Fibroblast of pulmonary artery (primary cell): ENCODE results near the gene SMURF1.

Source experiments
- DNase-seq: peaks from one replicate; pipeline ENCODE4 v3.0.0-alpha.2; 2010; ENCODE audit warnings: low read depth
- H3K4me3 ChIP-seq: replicated peaks from 2 replicates; pipeline ENCODE4 v1.5.1; 2011; ENCODE audit warnings: low read depth, mild to moderate bottlenecking, control low read depth, low read length, moderate library complexity
- TF ChIP-seq, protein P1 (sequence below): IDR thresholded peaks from 2 replicates; pipeline ENCODE4 v1.5.1; 2011; ENCODE audit warnings: mild to moderate bottlenecking, control low read depth, low read length, inconsistent platforms; ENCODE audit errors: missing control alignments

Gene SMURF1

DNA sequence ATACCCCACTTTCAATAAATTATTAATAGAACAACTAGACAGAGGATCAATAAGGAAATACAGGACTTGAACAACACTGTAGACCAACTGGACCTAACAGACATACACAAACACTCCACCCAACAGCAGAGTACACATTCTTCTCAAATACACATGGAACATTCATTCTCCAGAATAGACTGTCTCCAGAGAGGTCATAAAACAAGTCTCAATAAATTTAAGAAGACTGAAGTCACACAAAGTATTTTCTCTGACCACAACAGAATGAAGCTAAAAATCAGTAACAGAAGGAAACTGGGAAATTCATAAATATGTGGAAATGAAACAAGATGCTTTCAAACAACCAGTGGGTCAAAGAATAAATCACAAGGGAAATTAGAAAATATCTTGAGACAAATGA, 119.8 kb downstream of the SMURF1 start:
- no peak for DNase-seq
- TF ChIP-seq, protein P1, sequence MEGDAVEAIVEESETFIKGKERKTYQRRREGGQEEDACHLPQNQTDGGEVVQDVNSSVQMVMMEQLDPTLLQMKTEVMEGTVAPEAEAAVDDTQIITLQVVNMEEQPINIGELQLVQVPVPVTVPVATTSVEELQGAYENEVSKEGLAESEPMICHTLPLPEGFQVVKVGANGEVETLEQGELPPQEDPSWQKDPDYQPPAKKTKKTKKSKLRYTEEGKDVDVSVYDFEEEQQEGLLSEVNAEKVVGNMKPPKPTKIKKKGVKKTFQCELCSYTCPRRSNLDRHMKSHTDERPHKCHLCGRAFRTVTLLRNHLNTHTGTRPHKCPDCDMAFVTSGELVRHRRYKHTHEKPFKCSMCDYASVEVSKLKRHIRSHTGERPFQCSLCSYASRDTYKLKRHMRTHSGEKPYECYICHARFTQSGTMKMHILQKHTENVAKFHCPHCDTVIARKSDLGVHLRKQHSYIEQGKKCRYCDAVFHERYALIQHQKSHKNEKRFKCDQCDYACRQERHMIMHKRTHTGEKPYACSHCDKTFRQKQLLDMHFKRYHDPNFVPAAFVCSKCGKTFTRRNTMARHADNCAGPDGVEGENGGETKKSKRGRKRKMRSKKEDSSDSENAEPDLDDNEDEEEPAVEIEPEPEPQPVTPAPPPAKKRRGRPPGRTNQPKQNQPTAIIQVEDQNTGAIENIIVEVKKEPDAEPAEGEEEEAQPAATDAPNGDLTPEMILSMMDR: no peak
- H3K4me3 ChIP-seq: no peak overlapping the region

DNA sequence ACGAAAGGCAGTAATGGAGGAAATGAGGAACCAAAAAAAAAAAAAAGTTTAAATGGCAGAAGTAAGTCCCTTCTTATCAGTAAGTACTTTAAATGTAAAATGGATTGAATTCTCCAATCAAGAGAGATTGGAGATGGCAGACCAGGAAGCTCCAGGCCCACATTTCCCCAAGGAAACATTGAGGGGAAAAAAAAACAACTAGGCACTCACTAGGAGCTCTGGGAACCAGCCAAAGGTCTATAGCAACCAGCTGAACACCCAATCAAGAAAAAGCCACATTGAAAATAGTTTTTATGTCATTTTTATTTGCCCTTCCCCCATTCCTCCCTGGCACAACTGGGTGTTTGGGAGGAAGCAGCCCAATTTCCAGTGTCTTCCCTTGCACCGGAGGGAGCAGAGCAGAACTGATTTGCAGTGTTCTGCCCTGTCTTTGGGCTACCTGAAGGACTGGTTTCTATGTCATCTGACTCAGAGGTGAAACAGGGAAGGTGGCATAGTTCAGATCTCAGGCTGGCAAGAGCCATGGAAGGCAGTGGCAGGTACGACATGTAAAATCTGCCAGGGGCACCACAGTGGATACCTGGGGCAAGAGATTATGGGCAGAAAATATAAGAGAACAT, 121.9 kb downstream of the SMURF1 start:
- no peak for DNase-seq
- no peak overlapping the region for H3K4me3 ChIP-seq
- TF ChIP-seq, protein P1: no peak

DNA sequence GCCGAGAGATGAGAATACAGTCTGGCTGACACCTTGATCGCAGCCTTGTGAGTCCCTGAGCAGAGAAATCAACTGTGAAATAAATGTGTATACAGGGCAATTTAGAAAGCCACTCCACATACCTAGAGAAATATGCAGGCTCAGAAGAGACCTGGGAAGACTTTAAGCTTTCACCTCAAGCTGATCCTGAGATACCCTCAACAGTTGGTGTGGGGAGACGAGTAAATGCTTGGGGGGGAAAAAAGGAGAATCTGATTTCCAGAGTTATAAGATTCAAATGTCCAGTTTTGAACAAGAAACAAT, 123.5 kb downstream of the SMURF1 start:
- TF ChIP-seq, protein P1: no peak
- no peak overlapping the region for H3K4me3 ChIP-seq
- no peak for DNase-seq

DNA sequence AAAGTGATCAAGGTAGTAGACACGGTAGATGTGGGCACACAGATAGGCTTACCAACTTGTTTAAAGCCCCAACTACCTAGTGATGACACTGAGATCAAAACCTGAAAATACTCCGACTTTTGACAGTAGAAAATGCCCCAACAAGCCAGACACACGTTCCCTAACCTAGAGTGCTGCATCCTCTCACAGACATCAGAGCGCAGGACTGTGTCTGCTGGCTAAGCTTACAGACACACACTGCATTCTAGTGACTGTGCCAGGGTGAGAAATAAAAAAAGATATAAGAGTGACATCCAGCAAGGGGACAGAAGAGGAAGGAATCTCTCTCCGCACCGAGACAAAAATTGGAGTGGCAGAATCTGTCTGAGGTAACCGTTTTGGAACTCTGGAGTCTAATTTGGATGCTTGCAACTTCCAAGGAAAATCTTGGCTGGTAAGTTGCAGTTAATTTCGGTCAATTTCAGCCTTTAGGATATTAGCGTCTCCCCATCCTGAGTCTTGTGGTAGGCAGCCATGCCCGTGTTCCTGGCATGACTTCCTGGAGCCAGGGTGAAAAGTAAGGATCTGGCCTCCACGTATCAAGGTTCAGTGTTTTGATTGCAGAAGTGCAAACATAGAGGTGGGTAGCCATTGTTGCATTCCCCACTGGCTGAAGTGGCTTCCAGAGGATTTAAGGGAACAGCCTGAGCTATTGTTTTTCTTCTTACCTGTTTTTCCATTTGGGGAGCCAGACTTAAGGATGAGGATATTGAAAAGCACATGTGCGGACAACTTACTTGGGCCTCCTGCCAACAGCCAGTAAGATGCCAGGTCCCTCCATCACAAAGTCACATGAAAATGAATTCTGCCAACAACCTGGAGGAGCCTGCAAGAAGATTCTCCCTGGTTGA, 124.1 kb downstream of the SMURF1 start:
- TF ChIP-seq, protein P1: no peak
- DNase-seq: no peak
- H3K4me3 ChIP-seq: no peak overlapping the region

DNA sequence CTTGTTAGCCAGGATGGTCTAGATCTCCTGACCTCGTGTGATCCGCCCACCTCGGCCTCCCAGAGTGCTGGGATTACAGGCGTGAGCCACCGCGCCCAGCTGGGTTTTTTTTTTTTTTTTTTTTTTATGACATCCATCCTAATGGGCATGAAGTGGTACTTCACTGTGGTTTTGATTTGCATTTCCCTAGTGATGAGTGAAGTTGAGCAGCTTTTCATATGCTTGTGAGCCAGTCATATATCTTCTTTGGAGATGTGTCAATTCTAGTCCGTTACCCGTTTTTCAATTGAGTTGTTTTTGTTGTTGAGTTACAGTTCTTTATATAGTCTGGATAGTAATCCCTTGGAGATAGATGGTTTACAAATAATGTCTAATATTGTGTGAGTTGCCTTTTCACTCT, 127.7 kb downstream of the SMURF1 start:
- TF ChIP-seq, protein P1: no peak
- no peak for DNase-seq
- no peak overlapping the region for H3K4me3 ChIP-seq

DNA sequence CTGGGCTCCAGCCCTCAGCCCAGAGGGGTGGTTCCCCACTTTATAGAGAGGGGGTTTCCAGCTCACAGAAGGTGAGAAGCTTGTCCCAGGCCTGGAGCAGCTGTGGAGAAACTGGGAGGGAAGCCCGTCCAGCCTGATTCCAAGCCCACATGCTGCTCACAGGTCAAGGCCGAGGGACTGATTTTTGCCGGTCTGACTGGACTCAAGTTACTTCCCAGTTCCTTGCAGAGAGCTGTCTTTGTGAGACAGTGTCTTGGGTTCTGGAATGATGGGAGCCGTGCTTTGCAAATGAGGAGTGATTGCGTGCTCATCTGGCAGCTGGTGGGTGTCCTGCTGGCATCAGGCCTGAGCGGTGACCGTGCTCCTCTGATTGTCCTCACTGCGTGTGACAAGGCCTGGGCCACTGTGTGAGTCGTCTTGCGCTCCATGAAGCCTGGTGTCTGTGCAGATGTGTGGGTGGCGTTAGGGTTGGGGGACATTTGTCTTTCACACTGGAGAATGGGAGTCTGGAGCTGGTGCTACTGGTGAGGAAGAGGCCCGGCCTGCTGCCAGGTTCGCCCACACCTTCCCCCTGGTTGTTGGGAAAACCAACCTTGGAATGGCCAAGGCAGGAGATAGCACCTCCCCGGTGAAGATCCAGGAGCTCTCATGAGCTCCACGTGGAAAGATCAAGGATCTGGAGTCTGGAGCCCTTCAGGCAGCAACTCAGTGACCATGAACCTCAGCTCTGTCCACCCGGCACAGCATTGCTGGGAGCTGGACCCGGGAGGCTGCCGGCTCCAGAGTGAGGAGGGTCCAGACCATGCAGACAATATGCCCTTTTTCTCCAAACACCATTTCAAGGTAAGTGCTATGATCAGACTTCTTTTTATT, 129.6 kb downstream of the SMURF1 start:
- DNase-seq: no peak
- H3K4me3 ChIP-seq: no peak overlapping the region
- TF ChIP-seq, protein P1: no peak
